ENCODE results near the gene ARRDC2.
"Not testable (repeated sequence)": the region's sequence is repeated elsewhere in the genome, so short reads cannot be mapped to it uniquely, and the experiment has no call there.

Gene ARRDC2

GRCh38 chr19:18001777-18002345 is 6.1 kb upstream of the ARRDC2 start:
- Histone ChIP-seq H3K4me3 (replicated peaks; ENCODE audit: low read depth, low read length) (peak overlapping the region; percentile 69), H3K27me3 (replicated peaks; ENCODE audit: control insufficient read depth, insufficient read depth, low read length) (no peaks in the 10 kb centered on the region), H3K36me3 (ENCODE audit: control insufficient read depth, insufficient read depth, low read length) (no peaks in the 10 kb centered on the region)
- TF ChIP-seq CTCF (IDR thresholded peaks at IDR 0.05; ENCODE audit: insufficient read depth, low read length, poor library complexity, severe bottlenecking): no peak
- no peak for DNase-seq (ENCODE audit: extremely low read depth, insufficient read length)

GRCh38 chr19:18002347-18002850 is 5.6 kb upstream of the ARRDC2 start:
- DNase-seq (ENCODE audit: extremely low read depth, insufficient read length): no peak
- no peak for TF ChIP-seq CTCF (IDR thresholded peaks at IDR 0.05; ENCODE audit: insufficient read depth, low read length, poor library complexity, severe bottlenecking)
- H3K27me3 ChIP-seq (replicated peaks; ENCODE audit: control insufficient read depth, insufficient read depth, low read length): no peaks in the 10 kb centered on the region
- no peaks in the 10 kb centered on the region for H3K36me3 ChIP-seq (ENCODE audit: control insufficient read depth, insufficient read depth, low read length)
- peak overlapping the region; percentile 69 for H3K4me3 ChIP-seq (replicated peaks; ENCODE audit: low read depth, low read length)

GRCh38 chr19:18005750-18006149 is 2.2 kb upstream of the ARRDC2 start:
- not testable (repeated sequence) for H3K27me3 ChIP-seq (replicated peaks; ENCODE audit: control insufficient read depth, insufficient read depth, low read length); DNase-seq (ENCODE audit: extremely low read depth, insufficient read length); H3K4me3 ChIP-seq (replicated peaks; ENCODE audit: low read depth, low read length)
- H3K36me3 ChIP-seq (ENCODE audit: control insufficient read depth, insufficient read depth, low read length): peaks cover 11% of the 10 kb centered on the region

- Histone ChIP-seq H3K4me3 (replicated peaks; ENCODE audit: low read depth, low read length) (peak overlapping the region; percentile 41), H3K27me3 (replicated peaks; ENCODE audit: control insufficient read depth, insufficient read depth, low read length) (no peaks in the 10 kb centered on the region), H3K36me3 (ENCODE audit: control insufficient read depth, insufficient read depth, low read length) (peaks cover 12% of the 10 kb centered on the region)
- peak; percentile 95 for TF ChIP-seq CTCF (IDR thresholded peaks at IDR 0.05; ENCODE audit: insufficient read depth, low read length, poor library complexity, severe bottlenecking)
- DNase-seq (ENCODE audit: extremely low read depth, insufficient read length): peak; percentile 86
Observed at GRCh38 chr19:18007044-18007916, 690 bp upstream of the ARRDC2 start.

- no peaks in the 10 kb centered on the region for H3K27me3 ChIP-seq (replicated peaks; ENCODE audit: control insufficient read depth, insufficient read depth, low read length)
- no peak overlapping the region for H3K4me3 ChIP-seq (replicated peaks; ENCODE audit: low read depth, low read length)
- no peak for TF ChIP-seq CTCF (IDR thresholded peaks at IDR 0.05; ENCODE audit: insufficient read depth, low read length, poor library complexity, severe bottlenecking)
- DNase-seq (ENCODE audit: extremely low read depth, insufficient read length): no peak
- peaks cover 18% of the 10 kb centered on the region for H3K36me3 ChIP-seq (ENCODE audit: control insufficient read depth, insufficient read depth, low read length)
Observed at GRCh38 chr19:18008814-18009213, 844 bp downstream of the ARRDC2 start.

GRCh38 chr19:18009412-18010066 is 1.6 kb downstream of the ARRDC2 start:
- no peak for DNase-seq (ENCODE audit: extremely low read depth, insufficient read length)
- peaks cover 18% of the 10 kb centered on the region for H3K36me3 ChIP-seq (ENCODE audit: control insufficient read depth, insufficient read depth, low read length)
- no peak overlapping the region for H3K4me3 ChIP-seq (replicated peaks; ENCODE audit: low read depth, low read length)
- no peak for TF ChIP-seq CTCF (IDR thresholded peaks at IDR 0.05; ENCODE audit: insufficient read depth, low read length, poor library complexity, severe bottlenecking)
- H3K27me3 ChIP-seq (replicated peaks; ENCODE audit: control insufficient read depth, insufficient read depth, low read length): no peaks in the 10 kb centered on the region
